Caco-2 (cell line): ENCODE data around the gene HOTAIR. TPM values are rescaled to one million over a fixed set of nuclear protein-coding genes. Genes with fewer than 3 reads are reported as not detected.

ENCODE experiments used
- BruUV-seq: library from RNA; stranded (reverse); fragments of 400-500 nt; replicated peaks from 2 replicates; lab custom pipeline; 2021; lab: Mats Ljungman, UMichigan
- CTCF ChIA-PET: fragments of 300-600 bp; sonication (Branson Sonifier 250); formaldehyde crosslinking; loops from one replicate; lab custom pipeline; 2022; ENCODE audit warnings: antibody characterized with exemption; lab: Charles Lee
- POLR2A ChIA-PET: fragments of 300-600 bp; sonication (Branson Sonifier 250); formaldehyde crosslinking; loops from one replicate; lab custom pipeline; 2022; ENCODE audit warnings: antibody characterized with exemption; lab: Charles Lee
- DNase-seq, 2 experiments: peaks; one replicate each; pipeline versions ENCODE4 v3.0.0 to v3.0.0-alpha.2; 2020 to 2022
- H3K27me3 ChIP-seq: replicated peaks from 2 replicates; pipeline ENCODE4 v1.6.0; 2011; ENCODE audit warnings: low read length; ENCODE audit not compliant: control insufficient read depth, insufficient read depth
- H3K36me3 ChIP-seq: 2 replicates; pipeline ENCODE4 v1.5.1; 2011; ENCODE audit warnings: low read length; ENCODE audit not compliant: control insufficient read depth, insufficient read depth
- H3K4me1 ChIP-seq: fragments of 250-450 bp; sonication (Bioruptor Pico); 2 replicates; pipeline ENCODE4 v1.5.1; 2020; ENCODE audit warnings: mild to moderate bottlenecking
- H3K4me3 ChIP-seq: 2 replicates; pipeline ENCODE4 v1.5.1; 2011; ENCODE audit warnings: low read depth, mild to moderate bottlenecking, control low read depth, low read length
- H3K9me3 ChIP-seq: fragments of 250-450 bp; sonication (Bioruptor Pico); 2 replicates; pipeline ENCODE4 v1.5.1; 2020; ENCODE audit warnings: mild to moderate bottlenecking, moderate library complexity
- H3K27ac Mint-ChIP-seq: one replicate; pipeline ENCODE4 v1.8.0; 2022; ENCODE audit warnings: mixed read lengths; ENCODE audit not compliant: unreplicated experiment
- H3K27me3 Mint-ChIP-seq: one replicate; pipeline ENCODE4 v1.8.0; 2022; ENCODE audit warnings: mixed read lengths; ENCODE audit not compliant: insufficient read depth, unreplicated experiment
- H3K36me3 Mint-ChIP-seq: one replicate; pipeline ENCODE4 v1.8.0; 2022; ENCODE audit warnings: mild to moderate bottlenecking, mixed read lengths; ENCODE audit not compliant: insufficient read depth, unreplicated experiment
- H3K4me1 Mint-ChIP-seq: one replicate; pipeline ENCODE4 v1.8.0; 2022; ENCODE audit warnings: low read depth, mixed read lengths; ENCODE audit not compliant: unreplicated experiment
- H3K4me3 Mint-ChIP-seq: one replicate; pipeline ENCODE4 v1.8.0; 2022; ENCODE audit warnings: mild to moderate bottlenecking, moderate library complexity, mixed read lengths; ENCODE audit not compliant: unreplicated experiment
- H3K9me3 Mint-ChIP-seq: one replicate; pipeline ENCODE4 v1.8.0; 2022; ENCODE audit warnings: mixed read lengths; ENCODE audit not compliant: unreplicated experiment
- CTCF ChIP-seq, 2 experiments: fragments of 200-600 bp in 1 of 2; IDR thresholded peaks; 1 replicate in 1 of 2; 2 replicates in 1 of 2; pipeline versions ENCODE4 v1.5.1 to v1.8.0; 2011 to 2022; ENCODE audit warnings: antibody characterized with exemption in 1 of 2, control low read depth in 1 of 2, inconsistent platforms in 1 of 2, low read depth in 1 of 2, low read length in 1 of 2, mild to moderate bottlenecking in 1 of 2, moderate library complexity in 1 of 2; ENCODE audit not compliant: insufficient read depth in 1 of 2, severe bottlenecking in 1 of 2, unreplicated experiment in 1 of 2
- intact Hi-C: fragments of 100-400 bp; cut with micrococcal nuclease; formaldehyde crosslinking; loops from one replicate; pipeline ENCODE4 v1.10.0; 2022; ENCODE audit not compliant: unreplicated experiment
- total RNA-seq: library from RNA; stranded (reverse); gene quantifications from 2 replicates; pipeline ENCODE4 v1.2.3, GENCODE V29; 2022

The HOTAIR gene
- total RNA-seq, 1 experiment from 2014 or later, result 1.9 TPM

GRCh38 chr12:53965281-53966084 is 9.3 kb downstream of the HOTAIR start:
- no peak overlapping the region for H3K4me3 Mint-ChIP-seq
- Histone ChIP-seq H3K27me3 (no peaks in the 10 kb centered on the region), H3K9me3 (no peaks in the 10 kb centered on the region), H3K4me1 (0 out of 2 replicates have a peak, but pooled peaks cover 5% of the 10 kb centered on the region), H3K36me3 (no peaks in the 10 kb centered on the region), H3K4me3 (no peak overlapping the region)
- H3K27me3 Mint-ChIP-seq, result no peaks in the 10 kb centered on the region
- no peak for DNase-seq
- H3K36me3 Mint-ChIP-seq, result no peaks in the 10 kb centered on the region
- H3K9me3 Mint-ChIP-seq, result no peaks in the 10 kb centered on the region
- ChIA-PET CTCF (no interaction called here), POLR2A (no interaction called here)
- H3K27ac Mint-ChIP-seq, result no peak overlapping the region
- TF ChIP-seq CTCF (IDR thresholded peaks at IDR 0.05; ENCODE audit: insufficient read depth in 1 of 2, low read depth in 1 of 2, low read length in 1 of 2, severe bottlenecking in 1 of 2, unreplicated experiment in 1 of 2), result no peak
- intact Hi-C loops, result no loop called here
- no TSS peak for BruUV-seq
- H3K4me1 Mint-ChIP-seq, result peaks cover 23% of the 10 kb centered on the region

GRCh38 chr12:53964315-53964713 is 10.4 kb downstream of the HOTAIR start:
- H3K4me3 Mint-ChIP-seq, result no peak overlapping the region
- intact Hi-C loops, result no loop called here

More at GRCh38 chr12:53964315-53964713, 10.4 kb downstream of the HOTAIR start:
- H3K9me3 Mint-ChIP-seq, result no peaks in the 10 kb centered on the region
- CTCF ChIA-PET, result no interaction called here
- BruUV-seq, result no TSS peak
- H3K27ac Mint-ChIP-seq, result no peak overlapping the region
- H3K4me1 Mint-ChIP-seq, result peaks cover 23% of the 10 kb centered on the region
- Histone ChIP-seq H3K4me3 (no peak overlapping the region), H3K27me3 (no peaks in the 10 kb centered on the region), H3K36me3 (no peaks in the 10 kb centered on the region), H3K9me3 (no peaks in the 10 kb centered on the region), H3K4me1 (0 out of 2 replicates have a peak, but pooled peaks cover 5% of the 10 kb centered on the region)
- no peaks in the 10 kb centered on the region for H3K27me3 Mint-ChIP-seq
- no peak for DNase-seq
- no peak for TF ChIP-seq CTCF (IDR thresholded peaks at IDR 0.05; ENCODE audit: insufficient read depth in 1 of 2, low read depth in 1 of 2, low read length in 1 of 2, severe bottlenecking in 1 of 2, unreplicated experiment in 1 of 2)
- H3K36me3 Mint-ChIP-seq, result no peaks in the 10 kb centered on the region
- POLR2A ChIA-PET, result no interaction called here
